RPMI7951 (cell line): ENCODE results near the gene ISOC1. TPM values are rescaled to one million over a fixed set of nuclear protein-coding genes. Genes with fewer than 3 reads are reported as not detected.

ENCODE experiments used
- DNase-seq: peaks from one replicate; pipeline ENCODE4 v3.0.0-alpha.2; 2012; ENCODE audit warnings: low read depth
- total RNA-seq: library from RNA; depleted of rRNA; stranded (reverse); fragments of >200 nt; shearing (Covaris generic); gene quantifications from 2 replicates; pipeline ENCODE4 v1.2.3, GENCODE V29; 2014; rRNA removed

Gene ISOC1
- total RNA-seq, 1 experiment from 2014 or later = 13.0 TPM

GRCh38 chr5:129125819-129126218 lies 31.3 kb downstream of the ISOC1 start:
- no peak for DNase-seq

GRCh38 chr5:129133553-129133952 lies 39.0 kb downstream of the ISOC1 start:
- no peak for DNase-seq

- no peak for DNase-seq
Observed at GRCh38 chr5:129135633-129136032, 41.1 kb downstream of the ISOC1 start.

- DNase-seq = no peak
Observed at GRCh38 chr5:129137637-129138036, 43.1 kb downstream of the ISOC1 start.

GRCh38 chr5:129141078-129141477 lies 46.5 kb downstream of the ISOC1 start:
- DNase-seq = no peak

- DNase-seq = no peak
Observed at GRCh38 chr5:129141696-129142095, 47.1 kb downstream of the ISOC1 start.

- DNase-seq = no peak
Observed at GRCh38 chr5:129155876-129156275, 61.3 kb downstream of the ISOC1 start.

- DNase-seq = no peak
Observed at GRCh38 chr5:129161830-129162229, 67.3 kb downstream of the ISOC1 start.

Other genes with a start within 250 kb of the ISOC1 start
- not detected in 2 replicates for gene SLC27A6, start 129.3 kb upstream of the ISOC1 start, total RNA-seq